Suprapubic skin (tissue), 4 donors: ENCODE data around the gene PTGIS.

Experiments used
- CTCF ChIP-seq, 2 donors: fragments of 200-600 bp in 1 of 2; fragments of 450-650 bp in 1 of 2; sonication (generic) in 1 of 2; IDR thresholded peaks; one replicate each; pipeline ENCODE4 v1.5.1; 2016 to 2019; ENCODE audit warnings: antibody characterized with exemption in 2 of 2, mild to moderate bottlenecking in 1 of 2, moderate library complexity in 1 of 2
- EP300 ChIP-seq: sonication (generic); formaldehyde crosslinking; IDR thresholded peaks from one replicate; pipeline ENCODE4 v1.6.1; 2017; ENCODE audit warnings: antibody characterized with exemption
- POLR2A ChIP-seq, 2 donors: fragments of 450-650 bp; IDR thresholded peaks; one replicate each; pipeline ENCODE4 v1.6.1; 2017; ENCODE audit warnings: antibody characterized with exemption in 2 of 2, mild to moderate bottlenecking in 2 of 2, moderate library complexity in 2 of 2
- POLR2AphosphoS5 ChIP-seq, 3 donors: sonication (generic); formaldehyde crosslinking; IDR thresholded peaks; one replicate each; pipeline ENCODE4 v1.6.1; 2017; ENCODE audit warnings: antibody characterized with exemption in 3 of 3

- TF ChIP-seq POLR2A (IDR thresholded peaks at IDR 0.05) (no peak), CTCF (IDR thresholded peaks at IDR 0.05) (no peak), EP300 (no peak), POLR2AphosphoS5 (IDR thresholded peaks at IDR 0.05) (no peak)
These were observed 3.6 kb upstream of the PTGIS start for GRCh38 chr20:49571553-49571835.
